CD4-positive, alpha-beta T cell treated with Interleukin-15 for 1 hour (primary cell): ENCODE data around the gene CSTB.
"Not testable (repeated sequence)": the region's sequence is repeated elsewhere in the genome, so short reads cannot be mapped to it uniquely, and the experiment has no call there.

ENCODE experiments used
- DNase-seq: peaks from one replicate; pipeline ENCODE4 v3.0.0-alpha.2; 2020

Gene CSTB

GRCh38 chr21:43775795-43776430 is at the start of gene CSTB:
CSTB (minus strand) TSS chr21:43776308; CDS start chr21:43776269, 39 bp downstream.
- DNase-seq: peak; percentile 69

GRCh38 chr21:43825242-43825935 is 49.3 kb upstream of the CSTB start:
- no peak for DNase-seq

- peak; percentile 16 for DNase-seq
Observed at GRCh38 chr21:43824333-43825241, 48.5 kb upstream of the CSTB start.

- not testable (repeated sequence) for DNase-seq
Observed at GRCh38 chr21:43822741-43823140, 46.6 kb upstream of the CSTB start.

DNA sequence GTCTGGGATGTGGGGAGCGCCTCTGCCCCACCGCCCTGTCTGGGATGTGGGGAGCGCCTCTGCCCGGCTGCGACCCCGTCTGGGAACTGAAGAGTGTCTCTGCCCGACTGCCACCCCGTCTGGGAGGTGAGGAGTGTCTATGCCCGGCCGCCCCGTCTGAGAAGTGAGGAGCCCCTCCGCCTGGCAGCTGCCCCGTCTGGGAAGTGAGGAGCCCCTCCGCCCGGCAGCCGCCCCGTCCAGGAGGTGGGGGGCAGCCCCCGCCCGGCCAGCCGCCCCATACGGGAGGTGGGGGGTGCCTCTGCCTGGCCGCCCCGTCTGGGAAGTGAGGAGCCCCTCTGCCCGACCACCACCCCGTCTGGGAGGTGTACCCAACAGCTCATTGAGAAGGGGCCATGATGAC is 46.1 kb upstream of the CSTB start:
- not testable (repeated sequence) for DNase-seq

- peak; percentile 16 for DNase-seq
Observed at GRCh38 chr21:43820466-43820865, 44.4 kb upstream of the CSTB start.

DNA sequence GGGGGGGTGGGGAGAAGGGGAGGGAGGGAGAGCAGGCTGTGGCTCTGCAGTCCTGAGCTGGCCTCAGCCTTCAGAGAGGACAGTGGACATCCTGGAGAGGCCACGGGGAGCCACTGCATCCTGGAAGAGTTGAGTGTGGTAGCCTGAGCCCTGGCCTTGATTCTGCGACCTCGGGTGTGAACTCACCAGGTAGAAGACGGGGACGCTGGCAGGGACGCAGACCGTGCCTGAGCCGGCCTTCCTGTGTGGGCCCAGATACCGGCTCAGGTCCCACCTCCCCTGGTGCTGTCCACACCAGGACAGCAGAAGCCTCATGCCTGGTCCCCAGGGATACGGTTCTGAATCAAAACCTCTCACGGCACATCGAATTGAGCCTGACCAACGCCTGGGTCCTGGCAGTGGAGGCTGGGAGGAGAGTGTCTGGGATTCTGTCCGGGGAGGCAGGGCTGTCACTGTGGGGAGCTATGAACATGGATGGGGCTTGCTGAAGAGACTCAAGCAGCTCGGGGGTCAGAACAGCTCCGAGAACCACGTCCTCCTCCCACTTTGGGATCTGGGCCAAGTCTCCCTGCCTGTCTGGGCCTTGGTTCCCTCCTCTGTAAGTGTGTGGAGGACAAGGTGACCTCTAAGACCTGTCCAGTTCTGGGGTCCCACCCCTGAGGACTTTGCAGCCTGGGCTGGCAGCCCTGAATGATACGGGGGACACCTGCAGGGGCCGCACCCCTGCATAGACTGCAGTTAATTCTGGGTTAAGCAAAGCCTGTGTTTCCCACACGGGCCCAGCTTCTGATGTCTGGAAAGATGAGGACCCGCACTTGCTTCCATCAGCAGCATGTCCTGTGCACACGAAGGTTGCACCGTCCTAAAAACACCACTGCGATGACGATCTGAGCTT is 43.6 kb upstream of the CSTB start:
- no peak for DNase-seq

GRCh38 chr21:43818685-43819084 is 42.6 kb upstream of the CSTB start:
- no peak for DNase-seq

- DNase-seq: no peak
Observed at GRCh38 chr21:43817157-43818086, 41.3 kb upstream of the CSTB start.

DNA sequence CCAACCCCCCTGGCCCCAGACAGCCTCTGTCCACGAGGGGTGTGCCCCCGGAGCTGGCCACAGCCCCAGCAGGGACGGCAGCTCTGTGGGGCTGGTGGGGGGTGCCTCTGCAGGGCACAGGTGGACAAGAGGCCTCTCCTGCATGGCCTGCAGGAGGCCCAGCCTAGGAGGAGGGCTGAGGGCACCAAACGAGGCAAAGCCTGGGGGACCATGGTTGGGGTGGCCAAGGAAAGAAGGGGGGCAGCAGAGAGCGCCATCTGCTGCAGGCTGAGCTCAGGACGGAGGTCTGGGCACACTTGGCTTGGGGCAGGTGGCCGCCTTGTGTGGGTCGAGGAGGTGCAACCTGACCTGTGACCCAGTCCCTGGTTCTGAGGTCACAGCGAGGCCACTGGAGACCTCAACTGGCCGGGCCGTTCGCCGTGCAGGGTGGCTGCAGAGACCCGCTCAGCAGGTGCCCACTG is 40.5 kb upstream of the CSTB start:
- DNase-seq: no peak

GRCh38 chr21:43815991-43816390 is 39.9 kb upstream of the CSTB start:
- DNase-seq: no peak

GRCh38 chr21:43815107-43815613 is 39.1 kb upstream of the CSTB start:
- DNase-seq: no peak

GRCh38 chr21:43814215-43815106 is 38.4 kb upstream of the CSTB start:
- no peak for DNase-seq

DNA sequence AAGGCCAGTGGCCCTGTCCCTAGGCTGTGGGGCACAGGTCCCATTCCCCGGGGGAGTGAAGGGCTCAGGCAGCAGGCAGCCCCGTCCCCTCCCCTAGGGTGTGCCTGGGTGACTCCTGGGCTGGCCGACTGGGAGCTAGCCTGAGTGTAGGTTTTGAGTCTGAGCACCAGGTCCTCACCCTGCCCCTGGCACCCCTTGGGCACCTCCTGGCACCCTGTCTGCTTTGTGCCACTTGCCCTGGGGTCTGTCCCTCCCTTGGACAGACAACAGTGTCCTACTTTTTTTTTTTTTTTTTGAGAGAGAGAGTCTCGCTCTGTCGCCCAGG is 37.5 kb upstream of the CSTB start:
- DNase-seq: no peak

DNA sequence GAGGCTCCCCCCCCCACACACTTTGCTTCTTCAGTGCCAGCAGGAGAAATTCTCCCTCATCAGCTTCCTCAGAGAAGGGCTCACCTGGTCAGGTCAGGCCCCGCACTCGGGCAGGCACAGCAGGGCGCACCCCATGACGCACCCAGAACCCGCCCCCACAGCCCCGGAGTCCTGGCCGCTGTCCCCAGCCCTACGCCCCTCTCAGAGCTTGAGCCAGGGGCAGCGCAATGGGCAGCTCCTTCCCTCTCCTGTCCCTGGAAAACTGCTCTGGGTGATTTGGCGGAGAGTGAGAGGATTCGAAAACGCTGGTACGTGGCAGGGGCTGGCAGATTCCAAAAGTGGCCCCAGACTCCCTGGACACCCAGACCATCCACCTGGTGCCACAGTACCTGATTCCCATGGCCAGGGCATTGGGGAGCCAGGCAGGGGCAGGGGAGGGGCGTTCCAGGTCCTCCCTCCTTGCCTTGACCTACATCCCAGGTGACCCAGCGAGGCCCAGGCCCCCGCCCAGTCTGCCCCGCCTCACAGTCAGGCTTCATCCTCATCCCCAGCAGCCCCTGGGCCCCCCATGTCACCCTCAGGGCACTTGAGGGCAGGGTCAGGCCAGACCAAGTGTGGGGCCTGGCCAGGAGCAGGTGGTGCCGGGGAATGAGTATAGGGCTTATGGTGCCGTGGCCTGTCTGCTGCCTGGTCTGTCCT is 37.0 kb upstream of the CSTB start:
- DNase-seq: no peak

DNA sequence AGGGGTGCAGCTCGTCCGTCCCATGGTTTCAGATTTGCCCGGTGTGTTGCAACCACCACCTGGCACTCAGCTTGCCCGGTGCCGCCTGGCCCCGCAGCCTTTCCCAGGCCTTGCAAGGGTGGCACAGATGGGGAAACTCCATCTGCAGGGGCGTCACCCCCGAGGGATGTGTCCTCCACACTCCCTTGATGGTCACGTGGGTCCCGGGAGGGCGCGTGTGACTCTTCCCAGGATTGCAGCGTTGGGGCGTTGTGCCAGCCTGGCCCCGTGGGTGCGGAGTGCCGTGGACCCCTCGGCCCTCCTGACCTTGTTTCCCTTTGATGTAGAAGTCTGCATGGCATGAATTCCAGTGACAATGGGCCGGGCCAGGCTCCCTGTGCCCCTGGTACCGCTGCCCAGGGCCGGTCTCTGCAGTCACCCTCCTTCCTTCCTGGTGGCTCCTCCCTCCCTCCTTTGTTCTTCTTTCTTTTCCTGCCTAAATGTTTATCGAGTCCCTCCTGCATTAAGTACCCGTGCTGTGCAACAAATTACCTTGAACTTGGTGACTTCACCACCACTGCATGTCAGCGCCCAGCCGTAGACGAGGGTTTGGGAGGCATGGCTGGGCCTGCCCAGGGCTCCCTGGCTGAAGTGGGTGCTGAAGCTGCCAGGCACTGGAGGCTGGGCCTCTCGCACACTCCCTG is 36.2 kb upstream of the CSTB start:
- peak; percentile 37 for DNase-seq

- no peak for DNase-seq
Observed at GRCh38 chr21:43811262-43812105, 35.4 kb upstream of the CSTB start.
